SKM-1 (cell line): ENCODE data around the gene CLSTN2.

Experiments
- DNase-seq: peaks from one replicate; lab custom pipeline; 2025; ENCODE audit not compliant: unreplicated experiment; lab: John Stamatoyannopoulos, UW

CLSTN2 gene

GRCh38 chr3:140334132-140334929 is 399.3 kb downstream of the CLSTN2 start:
- no peak for DNase-seq

- no peak for DNase-seq
These were observed 401.5 kb downstream of the CLSTN2 start for GRCh38 chr3:140336465-140336864.

DNA sequence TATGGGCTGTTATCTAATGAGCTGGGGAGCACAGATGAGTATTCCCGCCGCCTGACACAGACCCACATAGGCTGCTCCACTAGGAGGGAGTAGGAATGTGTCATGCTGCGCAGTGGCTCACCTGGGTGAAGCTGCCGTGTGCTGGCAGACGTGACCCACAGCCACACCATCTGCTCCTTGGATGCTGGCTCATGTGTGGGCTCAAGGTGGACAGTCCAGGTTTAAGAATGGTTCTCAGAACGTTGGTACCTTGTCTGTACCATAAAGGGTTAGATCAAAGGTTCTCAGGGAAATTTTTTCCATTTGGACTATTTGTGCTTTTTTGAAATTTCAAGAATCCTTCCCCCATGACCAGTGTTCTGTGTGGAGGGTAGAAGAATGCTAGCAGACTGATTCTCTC is 403.9 kb downstream of the CLSTN2 start:
- DNase-seq = no peak

GRCh38 chr3:140341203-140341602 is 406.2 kb downstream of the CLSTN2 start:
- no peak for DNase-seq

DNA sequence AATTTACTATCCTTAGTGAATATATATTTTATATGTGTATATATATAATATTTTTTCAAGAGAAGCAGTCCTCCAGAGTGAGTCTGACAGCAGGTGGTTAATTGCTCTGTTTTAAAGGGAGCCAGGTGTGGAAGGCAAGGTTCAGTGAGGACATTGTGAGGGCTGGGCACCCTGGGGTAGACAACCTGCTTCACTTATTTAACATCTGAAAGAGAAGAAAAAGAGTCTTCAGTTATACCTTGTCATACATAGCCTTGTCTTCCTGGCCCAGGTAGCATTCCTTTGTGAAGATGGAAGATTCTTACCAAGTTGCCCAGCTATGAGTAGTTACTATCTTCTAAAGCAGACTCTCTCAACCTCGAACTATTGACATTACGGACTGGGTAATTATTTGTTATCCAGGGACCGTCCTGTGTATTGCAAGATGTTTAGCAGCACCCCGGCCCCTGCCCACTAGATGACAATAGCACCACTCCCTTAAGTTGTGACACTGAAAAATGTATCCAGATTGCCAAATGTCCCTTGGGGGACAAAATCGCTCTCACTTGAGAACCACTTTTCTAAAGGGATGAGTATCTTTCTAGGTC is 406.9 kb downstream of the CLSTN2 start:
- DNase-seq = no peak

DNA sequence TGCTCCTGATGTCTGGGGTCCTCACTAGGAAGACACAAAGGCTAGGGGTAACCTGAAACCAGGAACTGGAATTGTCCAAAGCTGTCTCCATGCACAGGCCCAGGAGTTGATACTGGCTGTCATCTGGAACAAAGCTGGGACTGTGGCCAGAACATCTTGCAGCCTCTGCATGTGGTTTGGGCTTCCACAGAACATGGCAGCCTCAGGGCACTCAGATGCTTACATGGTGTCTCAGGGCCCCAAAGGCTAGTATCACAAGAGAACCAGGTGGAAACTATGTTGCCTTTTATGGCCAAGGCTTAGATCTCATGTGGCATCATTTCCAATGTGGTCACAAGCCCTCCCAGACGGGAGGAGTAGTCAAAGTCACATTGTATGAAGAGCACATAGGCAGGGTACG is 407.7 kb downstream of the CLSTN2 start:
- no peak for DNase-seq

DNA sequence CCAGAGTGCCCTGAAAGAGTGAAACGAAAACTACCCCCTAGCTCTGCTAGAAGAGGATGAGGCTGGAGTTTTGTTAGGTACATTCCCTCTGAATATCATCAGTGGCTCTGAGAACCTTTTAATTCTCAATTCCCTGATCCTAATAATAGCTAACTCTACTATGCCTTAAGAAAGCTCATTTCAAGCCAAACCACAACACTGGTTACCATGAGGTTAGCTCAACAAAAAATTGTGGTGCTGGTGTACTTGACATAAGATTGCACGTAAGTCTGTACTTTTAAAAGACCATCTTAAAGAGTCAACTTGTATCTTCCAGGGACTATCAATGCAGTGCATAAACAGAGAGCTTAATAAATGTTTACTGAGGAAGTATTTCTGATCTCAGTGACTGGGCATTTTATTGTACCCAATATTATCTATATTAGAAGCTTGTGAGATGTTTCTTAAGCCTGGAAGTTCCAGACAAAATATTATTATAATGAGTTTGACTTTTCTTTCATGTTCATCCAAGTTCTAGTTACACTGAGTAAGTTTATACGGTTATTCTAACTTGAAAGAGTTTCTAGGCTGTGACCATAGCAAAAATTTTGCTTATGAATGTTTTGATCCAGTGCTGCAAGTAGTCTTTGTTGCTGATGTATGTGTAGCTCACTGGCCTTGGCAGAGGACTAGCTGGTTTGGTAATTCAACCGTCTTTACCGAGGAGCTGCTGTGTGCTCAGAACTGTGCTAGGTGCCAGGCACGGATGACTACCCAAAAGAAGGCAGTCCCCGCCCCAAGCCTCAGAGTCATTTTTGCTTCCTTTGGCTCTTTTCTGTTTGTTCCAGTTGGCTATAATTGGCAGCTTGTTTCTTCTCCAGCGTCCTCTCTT is 408.5 kb downstream of the CLSTN2 start:
- DNase-seq = no peak

GRCh38 chr3:140344082-140344454 is 409.1 kb downstream of the CLSTN2 start:
- no peak for DNase-seq

GRCh38 chr3:140344601-140345205 is 409.7 kb downstream of the CLSTN2 start:
- DNase-seq = no peak

DNA sequence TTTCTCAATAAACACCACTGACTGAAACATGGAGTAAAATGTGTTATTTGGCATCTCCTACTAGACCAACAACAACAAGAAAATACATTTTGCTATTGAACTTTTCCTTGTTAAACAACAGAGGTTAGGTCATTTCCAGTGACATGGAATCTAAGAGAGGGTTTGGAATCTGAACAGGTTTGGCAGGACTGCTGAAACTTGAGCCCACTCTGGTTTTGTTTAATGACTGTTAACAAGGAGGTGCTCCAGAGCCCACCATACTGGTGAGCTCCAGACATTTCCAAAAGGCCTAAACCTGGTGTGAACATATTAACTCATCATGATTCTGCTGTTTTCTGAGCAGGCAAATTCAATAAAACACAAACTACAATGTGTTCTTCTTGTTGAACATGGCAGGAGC is 412.2 kb downstream of the CLSTN2 start:
- no peak for DNase-seq

DNA sequence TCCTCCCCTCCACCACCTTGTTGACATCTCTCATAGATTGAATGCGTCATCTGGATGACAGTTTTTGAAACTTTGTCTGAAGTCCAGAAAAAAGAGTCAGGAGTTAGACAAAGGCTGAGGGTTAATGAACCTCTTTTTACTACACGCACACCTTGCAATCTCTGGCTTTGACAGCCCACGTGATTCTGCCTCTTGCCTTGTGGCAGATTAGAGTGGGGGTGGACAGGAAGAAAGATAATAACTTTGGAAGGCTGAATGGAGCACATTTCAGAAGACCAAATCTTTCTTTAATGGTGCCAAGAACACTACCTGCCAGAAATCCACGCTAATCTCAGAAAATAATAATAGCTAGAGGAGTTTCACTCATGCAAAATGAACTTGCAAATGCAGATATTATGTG is 415.0 kb downstream of the CLSTN2 start:
- DNase-seq = no peak

- no peak for DNase-seq
These were observed 416.5 kb downstream of the CLSTN2 start for GRCh38 chr3:140351466-140351865.

GRCh38 chr3:140355481-140355880 is 420.5 kb downstream of the CLSTN2 start:
- no peak for DNase-seq

GRCh38 chr3:140358686-140359085 is 423.7 kb downstream of the CLSTN2 start:
- no peak for DNase-seq

DNA sequence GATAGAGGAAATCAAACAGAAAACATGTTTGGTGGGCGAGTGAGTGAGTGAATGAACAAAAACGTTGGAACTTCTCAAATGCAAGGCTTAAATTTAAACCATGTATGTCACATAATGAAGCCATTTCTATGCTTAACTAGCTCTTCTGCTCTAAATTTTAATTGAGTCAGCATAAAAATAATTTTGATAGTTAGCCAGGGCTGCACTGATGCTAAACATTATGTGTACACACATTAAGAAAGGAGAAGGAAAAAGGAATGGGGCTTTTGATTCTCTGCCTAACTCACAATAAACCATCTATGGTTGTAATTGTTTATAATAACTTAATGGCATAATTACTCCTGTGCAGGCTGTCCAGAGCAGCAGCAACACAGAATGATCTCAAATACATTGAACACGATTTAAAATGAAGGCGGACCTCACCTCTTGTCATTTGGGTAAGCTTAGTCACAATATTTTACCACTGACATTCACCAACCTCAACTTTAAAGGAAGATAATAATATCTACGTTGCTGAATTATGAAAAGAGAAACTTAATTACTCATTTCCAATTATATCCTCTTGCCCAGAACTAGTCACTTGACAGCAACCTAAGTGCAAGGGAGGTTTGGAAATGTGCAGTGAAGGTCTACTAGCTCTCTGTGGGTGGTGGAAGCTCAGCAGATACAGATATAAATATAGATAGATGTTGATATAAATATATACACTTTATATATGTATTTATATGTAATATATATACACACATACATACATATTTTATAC is 424.4 kb downstream of the CLSTN2 start:
- no peak for DNase-seq

DNA sequence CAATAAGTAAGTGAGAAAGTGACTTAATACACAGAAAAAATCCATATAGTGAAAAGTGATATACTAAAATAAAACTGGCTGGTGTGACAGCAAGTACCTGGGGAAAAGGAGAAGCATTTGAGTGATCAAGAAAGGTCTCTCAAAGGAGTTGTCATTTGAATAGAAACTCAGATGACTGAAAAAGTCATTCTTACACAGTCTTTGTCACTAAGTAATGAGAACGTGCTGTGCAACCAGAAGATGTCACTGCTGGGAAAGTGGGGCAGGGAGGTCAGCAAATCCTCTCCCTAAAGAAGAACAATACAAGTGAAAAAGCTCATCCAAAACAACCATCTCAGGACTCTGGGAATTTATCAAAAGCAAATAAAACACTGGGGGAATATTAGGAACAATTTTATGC is 425.3 kb downstream of the CLSTN2 start:
- DNase-seq = no peak

DNA sequence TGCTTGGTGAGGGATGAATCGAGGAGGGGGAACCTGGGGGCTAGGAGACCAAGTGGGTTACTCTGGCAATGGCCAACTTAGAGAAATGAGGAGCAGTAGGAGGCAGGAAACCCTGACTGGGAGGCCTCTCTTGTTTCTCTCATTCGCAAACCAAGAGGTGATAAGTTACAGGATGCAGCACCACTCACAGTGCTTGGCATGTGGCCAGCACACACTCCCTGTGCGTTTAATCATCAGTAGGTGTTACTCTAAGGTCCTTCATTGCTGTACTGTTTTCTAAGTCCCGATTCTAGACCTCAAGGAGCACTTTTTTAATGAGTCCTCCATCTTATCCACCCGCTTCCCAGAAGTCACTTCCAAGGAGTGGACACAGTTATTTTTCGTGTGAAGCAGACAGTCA is 428.8 kb downstream of the CLSTN2 start:
- no peak for DNase-seq

GRCh38 chr3:140365872-140366697 is 431.1 kb downstream of the CLSTN2 start:
- DNase-seq = no peak

GRCh38 chr3:140368223-140368811 is 433.3 kb downstream of the CLSTN2 start:
- DNase-seq = no peak

- DNase-seq = no peak
These were observed 435.7 kb downstream of the CLSTN2 start for GRCh38 chr3:140370686-140371085.
